Gastroesophageal sphincter (tissue), 4 donors: ENCODE measurements around the gene VWA3B. TPM values are rescaled to one million over a fixed set of nuclear protein-coding genes. Genes with fewer than 3 reads are reported as not detected.

Source experiments
- ATAC-seq: fragments of 150-250 bp; one replicate; pipeline ENCODE4 v1.9.1; 2016; ENCODE audit warnings: mild to moderate bottlenecking, moderate library complexity
- H3K27ac ChIP-seq, 4 donors: fragments of 200-600 bp; sonication (generic) in 3 of 4; 1 replicate in 3 of 4; 2 replicates in 1 of 4; pipeline ENCODE4 v1.5.1; 2016 to 2019
- H3K27me3 ChIP-seq: fragments of 200-600 bp; sonication (generic); one replicate; pipeline ENCODE4 v1.5.1; 2019
- H3K36me3 ChIP-seq, 2 donors: fragments of 200-600 bp; sonication (generic); one replicate each; pipeline ENCODE4 v1.5.1; 2019; ENCODE audit warnings: control low read depth in 1 of 2
- H3K4me1 ChIP-seq, 3 donors: fragments of 200-600 bp; sonication (generic); 1 replicate in 2 of 3; 2 replicates in 1 of 3; pipeline ENCODE4 v1.5.1; 2016 to 2019; ENCODE audit warnings: control low read depth in 2 of 3
- H3K4me3 ChIP-seq, 2 donors: fragments of 200-600 bp; sonication (generic); one replicate each; pipeline ENCODE4 v1.5.1; 2019; ENCODE audit warnings: mild to moderate bottlenecking in 1 of 2, moderate library complexity in 1 of 2
- H3K9me3 ChIP-seq, 3 donors: fragments of 200-600 bp; sonication (generic); one replicate each; pipeline ENCODE4 v1.5.1; 2017 to 2019; ENCODE audit warnings: control low read depth in 2 of 3
- CTCF ChIP-seq, 4 experiments: fragments of 200-600 bp in 2 of 4; fragments of 450-650 bp in 2 of 4; sonication (generic) in 1 of 4; IDR thresholded peaks; one replicate each; pipeline ENCODE4 v1.5.1; 2017 to 2019; ENCODE audit warnings: antibody characterized with exemption in 4 of 4, mild to moderate bottlenecking in 2 of 4, moderate library complexity in 2 of 4
- EP300 ChIP-seq: sonication (generic); formaldehyde crosslinking; IDR thresholded peaks from one replicate; pipeline ENCODE4 v1.6.1; 2017; ENCODE audit warnings: antibody characterized with exemption, mild to moderate bottlenecking
- POLR2A ChIP-seq, 2 donors: fragments of 450-650 bp; IDR thresholded peaks; one replicate each; pipeline ENCODE4 v1.6.1; 2017; ENCODE audit warnings: antibody characterized with exemption in 2 of 2, mild to moderate bottlenecking in 2 of 2, moderate library complexity in 1 of 2
- POLR2AphosphoS5 ChIP-seq: sonication (generic); formaldehyde crosslinking; IDR thresholded peaks from one replicate; pipeline ENCODE4 v1.6.1; 2017; ENCODE audit warnings: antibody characterized with exemption
- WGBS, 2 donors: methylation state at CpG; one replicate each; pipeline ENCODE4 v1.1.5; 2018; ENCODE audit warnings: low coverage in 1 of 2; 5-methylcytosine and 5-hydroxymethylcytosine counted together
- total RNA-seq, 4 donors: library from RNA; depleted of rRNA; stranded (reverse); fragments of >200 nt; gene quantifications; one replicate each; pipeline ENCODE4 v1.1.0, GENCODE V29; 2016

Gene VWA3B
- total RNA-seq, 4 donors from 2014 or later = not detected

- no peak for ATAC-seq
- Histone ChIP-seq H3K4me1 (no peaks in the 10 kb centered on the region), H3K4me3 (no peak overlapping the region), H3K27ac (no peak overlapping the region), H3K36me3 (no peaks in the 10 kb centered on the region), H3K9me3 (peaks cover 0 to 42% (median 2%) of the 10 kb centered on the region in 3 donors), H3K27me3 (no peaks in the 10 kb centered on the region)
- WGBS, 2 donors = 62% methylated on average over 2 of the region's 2 CpGs; no CpG with 5 or more reads in 1 of the 2 donors
- TF ChIP-seq POLR2AphosphoS5 (no peak), CTCF (IDR thresholded peaks at IDR 0.05) (no peak), EP300 (no peak), POLR2A (IDR thresholded peaks at IDR 0.05) (no peak)
These were observed 237.2 kb downstream of the VWA3B start for GRCh38 chr2:98324181-98324580.

GRCh38 chr2:98327776-98328175, 240.8 kb downstream of the VWA3B start:
- WGBS, 2 donors = 86 to 88% methylated on average over 4 of the region's 4 CpGs

DNA sequence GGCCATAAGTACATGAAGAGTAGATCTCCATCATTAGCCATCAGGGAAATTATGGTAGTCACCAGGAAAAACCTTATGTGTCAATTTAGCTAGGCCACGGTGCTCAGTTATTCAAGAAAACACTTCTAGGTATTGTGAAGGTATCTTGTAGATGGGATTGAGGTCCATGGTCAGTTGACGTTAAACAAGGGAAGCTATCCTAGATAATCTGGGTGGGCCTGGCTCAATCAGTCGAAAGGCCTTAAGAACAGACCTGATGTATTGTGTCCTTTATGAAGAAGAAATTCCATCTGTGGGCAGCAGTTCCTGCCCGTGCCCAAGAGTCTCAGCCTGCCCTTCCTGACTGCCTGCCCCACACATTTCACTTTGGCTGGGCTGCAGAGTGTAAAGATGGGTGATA, 242.6 kb downstream of the VWA3B start:
- H3K36me3 ChIP-seq = no peaks in the 10 kb centered on the region
- H3K27me3 ChIP-seq = no peaks in the 10 kb centered on the region
- no peak overlapping the region for H3K27ac ChIP-seq
- H3K9me3 ChIP-seq = peaks cover 0 to under 1% (median 0%) of the 10 kb centered on the region in 3 donors
- WGBS, 2 donors = 93 to 97% methylated on average over 3 of the region's 4 CpGs
- H3K4me1 ChIP-seq = peaks cover 0 to 8% (median 0%) of the 10 kb centered on the region in 3 donors
- no peak for TF ChIP-seq EP300
- TF ChIP-seq CTCF (IDR thresholded peaks at IDR 0.05) = no peak
- no peak for TF ChIP-seq POLR2AphosphoS5
- no peak for TF ChIP-seq POLR2A (IDR thresholded peaks at IDR 0.05)
- no peak overlapping the region for H3K4me3 ChIP-seq
- ATAC-seq = no peak

More at GRCh38 chr2:98327776-98328175, 240.8 kb downstream of the VWA3B start:
- Histone ChIP-seq H3K4me1 (no peaks in the 10 kb centered on the region), H3K4me3 (no peak overlapping the region), H3K36me3 (no peaks in the 10 kb centered on the region), H3K27me3 (no peaks in the 10 kb centered on the region), H3K27ac (no peak overlapping the region), H3K9me3 (peaks cover 0 to 8% (median 2%) of the 10 kb centered on the region in 3 donors)
- no peak for ATAC-seq
- TF ChIP-seq POLR2AphosphoS5 (no peak), CTCF (IDR thresholded peaks at IDR 0.05) (no peak), EP300 (no peak), POLR2A (IDR thresholded peaks at IDR 0.05) (no peak)

DNA sequence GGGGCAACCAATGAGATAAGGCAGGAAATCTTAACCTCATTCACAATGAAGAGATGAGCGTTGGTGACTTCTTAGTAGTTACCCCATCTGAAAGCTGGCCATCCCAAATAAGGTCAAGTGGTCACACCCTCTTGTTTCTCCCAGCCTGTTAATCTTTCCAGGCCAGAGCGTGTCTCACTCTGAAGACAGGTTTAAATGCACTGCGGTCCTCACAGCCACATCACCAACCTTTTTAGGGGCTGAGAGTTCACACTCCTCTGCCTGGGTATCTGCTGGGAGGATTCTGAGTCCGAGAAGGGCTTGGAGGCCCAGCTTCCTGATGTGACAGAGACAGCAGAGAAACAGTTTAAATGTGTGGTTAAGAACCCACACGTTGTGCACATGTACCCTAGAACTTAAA, 246.0 kb downstream of the VWA3B start:
- TF ChIP-seq CTCF (IDR thresholded peaks at IDR 0.05) (no peak), POLR2A (IDR thresholded peaks at IDR 0.05) (no peak), EP300 (no peak), POLR2AphosphoS5 (no peak)
- H3K36me3 ChIP-seq = no peaks in the 10 kb centered on the region
- no peak overlapping the region for H3K27ac ChIP-seq
- no peak overlapping the region for H3K4me3 ChIP-seq
- peaks cover 0 to 10% (median 0%) of the 10 kb centered on the region in 3 donors for H3K4me1 ChIP-seq
- 77 to 83% methylated on average over 2 to 3 of the region's 5 CpGs for WGBS, 2 donors
- ATAC-seq = no peak
- H3K9me3 ChIP-seq = no peaks in the 10 kb centered on the region
- no peaks in the 10 kb centered on the region for H3K27me3 ChIP-seq

GRCh38 chr2:98333922-98334321, 247.0 kb downstream of the VWA3B start:
- peaks cover 0 to 10% (median 0%) of the 10 kb centered on the region in 3 donors for H3K4me1 ChIP-seq
- no peaks in the 10 kb centered on the region for H3K9me3 ChIP-seq
- WGBS, 2 donors = no CpG with 5 or more reads among the region's 2 CpGs
- H3K27me3 ChIP-seq = no peaks in the 10 kb centered on the region
- H3K27ac ChIP-seq = no peak overlapping the region
- H3K36me3 ChIP-seq = no peaks in the 10 kb centered on the region
- no peak for TF ChIP-seq POLR2A (IDR thresholded peaks at IDR 0.05)
- TF ChIP-seq CTCF (IDR thresholded peaks at IDR 0.05) = no peak
- no peak for TF ChIP-seq POLR2AphosphoS5
- TF ChIP-seq EP300 = no peak
- no peak overlapping the region for H3K4me3 ChIP-seq
- no peak for ATAC-seq
